Brain microvascular endothelial cell (primary cell): ENCODE results near the gene C1QL4.
"Not testable (repeated sequence)": the region's sequence is repeated elsewhere in the genome, so short reads cannot be mapped to it uniquely, and the experiment has no call there.

Source experiments
- DNase-seq: peaks from one replicate; pipeline ENCODE4 v3.0.0-alpha.2; 2020
- H3K27ac ChIP-seq: fragments of 250-450 bp; sonication (Bioruptor Pico); 2 replicates; pipeline ENCODE4 v1.5.1; 2020; ENCODE audit warnings: mild to moderate bottlenecking, moderate library complexity
- H3K27me3 ChIP-seq: fragments of 250-450 bp; sonication (Bioruptor Pico); replicated peaks from 2 replicates; pipeline ENCODE4 v1.5.1; 2020; ENCODE audit warnings: mild to moderate bottlenecking
- H3K36me3 ChIP-seq: fragments of 250-450 bp; sonication (Bioruptor Pico); replicated peaks from 2 replicates; pipeline ENCODE4 v1.5.1; 2020; ENCODE audit warnings: mild to moderate bottlenecking
- H3K4me3 ChIP-seq: 2 replicates; pipeline ENCODE4 v1.5.1; 2011; ENCODE audit warnings: low read depth, mild to moderate bottlenecking, control low read depth, low read length, moderate library complexity
- in situ Hi-C: cut with HindIII; loops from 2 replicates; pipeline ENCODE4 v1.10.0; 2017; ENCODE audit warnings: low sequenced_read_pairs, low pct_ligation_motif_present
- TF ChIP-seq, protein P1 (sequence below): IDR thresholded peaks from 2 replicates; pipeline ENCODE4 v1.5.1; 2011; ENCODE audit warnings: low read depth, mild to moderate bottlenecking, moderate library complexity, low read length, control low read depth, inconsistent platforms; ENCODE audit errors: missing control alignments

The C1QL4 gene

DNA sequence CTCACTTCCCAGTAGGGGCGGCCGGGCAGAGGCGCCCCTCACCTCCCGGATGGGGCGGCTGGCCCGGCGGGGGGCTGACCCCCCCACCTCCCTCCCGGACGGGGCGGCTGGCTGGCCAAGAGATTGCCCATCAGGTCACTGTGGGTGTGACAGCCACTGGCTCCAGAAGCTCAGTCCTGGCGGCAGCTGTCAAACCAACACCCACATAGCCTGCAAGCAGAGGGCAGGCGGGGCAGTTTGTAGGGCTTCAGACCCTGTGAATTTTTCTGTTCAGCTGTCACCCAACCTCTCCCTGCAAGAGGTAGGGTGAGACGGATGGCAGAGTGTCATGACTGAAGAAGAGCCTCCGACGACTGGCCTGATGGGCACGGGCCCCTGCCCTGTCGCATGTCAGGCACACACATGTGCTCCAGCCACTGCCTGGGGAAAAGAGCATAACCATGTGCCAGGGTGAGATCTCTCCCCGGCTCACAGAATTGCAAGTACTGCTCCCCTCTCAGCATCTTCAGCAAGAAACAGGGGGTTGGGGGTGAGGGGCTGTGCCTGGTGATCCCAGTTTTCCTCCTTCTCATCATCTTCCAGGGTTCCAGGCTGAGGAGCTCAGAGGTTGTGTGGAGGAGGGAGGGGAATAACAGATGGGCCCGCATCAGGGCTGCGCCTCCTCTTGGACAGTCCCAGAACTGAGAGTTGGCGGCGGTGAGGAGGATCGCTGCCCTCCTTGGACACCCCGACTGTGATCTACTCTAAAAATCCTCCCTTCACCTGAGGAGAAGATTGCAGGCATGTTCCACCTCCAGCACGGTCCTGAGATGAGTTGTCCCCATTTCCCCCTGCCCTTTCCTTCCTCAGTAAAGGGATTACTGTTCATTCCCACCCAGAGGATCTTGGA is 53.2 kb downstream of the C1QL4 start:
- TF ChIP-seq, protein P1, sequence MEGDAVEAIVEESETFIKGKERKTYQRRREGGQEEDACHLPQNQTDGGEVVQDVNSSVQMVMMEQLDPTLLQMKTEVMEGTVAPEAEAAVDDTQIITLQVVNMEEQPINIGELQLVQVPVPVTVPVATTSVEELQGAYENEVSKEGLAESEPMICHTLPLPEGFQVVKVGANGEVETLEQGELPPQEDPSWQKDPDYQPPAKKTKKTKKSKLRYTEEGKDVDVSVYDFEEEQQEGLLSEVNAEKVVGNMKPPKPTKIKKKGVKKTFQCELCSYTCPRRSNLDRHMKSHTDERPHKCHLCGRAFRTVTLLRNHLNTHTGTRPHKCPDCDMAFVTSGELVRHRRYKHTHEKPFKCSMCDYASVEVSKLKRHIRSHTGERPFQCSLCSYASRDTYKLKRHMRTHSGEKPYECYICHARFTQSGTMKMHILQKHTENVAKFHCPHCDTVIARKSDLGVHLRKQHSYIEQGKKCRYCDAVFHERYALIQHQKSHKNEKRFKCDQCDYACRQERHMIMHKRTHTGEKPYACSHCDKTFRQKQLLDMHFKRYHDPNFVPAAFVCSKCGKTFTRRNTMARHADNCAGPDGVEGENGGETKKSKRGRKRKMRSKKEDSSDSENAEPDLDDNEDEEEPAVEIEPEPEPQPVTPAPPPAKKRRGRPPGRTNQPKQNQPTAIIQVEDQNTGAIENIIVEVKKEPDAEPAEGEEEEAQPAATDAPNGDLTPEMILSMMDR: peak; percentile 29
- in situ Hi-C loops: no loop called here
- DNase-seq: no peak
- no peaks in the 10 kb centered on the region for H3K27me3 ChIP-seq
- H3K27ac ChIP-seq: no peak overlapping the region
- H3K36me3 ChIP-seq: no peaks in the 10 kb centered on the region
- H3K4me3 ChIP-seq: no peak overlapping the region

GRCh38 chr12:49282740-49283375 is 54.1 kb downstream of the C1QL4 start:
- H3K27me3 ChIP-seq, H3K4me3 ChIP-seq, in situ Hi-C loops, H3K36me3 ChIP-seq, H3K27ac ChIP-seq, DNase-seq: not testable (repeated sequence)
